K562 (cell line): ENCODE data around the gene TMF1. TPM values are rescaled to one million over a fixed set of nuclear protein-coding genes. Genes with fewer than 3 reads are reported as not detected.

Experiments
- ASH1L ChIP-seq: fragments of 450-650 bp; IDR thresholded peaks from 2 replicates; pipeline ENCODE4 v1.6.1; 2018; ENCODE audit warnings: borderline replicate concordance, mild to moderate bottlenecking, low read depth; ENCODE audit not compliant: partially characterized antibody
- DNMT1 ChIP-seq: fragments of 450-650 bp; IDR thresholded peaks from 2 replicates; pipeline ENCODE4 v1.6.1; 2016; ENCODE audit warnings: antibody characterized with exemption, mild to moderate bottlenecking
- JUNB ChIP-seq: fragments of 450-650 bp; formaldehyde crosslinking; conservative IDR thresholded peaks from 2 replicates; pipeline ENCODE4 v1.4.0; 2020; ENCODE audit warnings: mild to moderate bottlenecking
- RBM25 ChIP-seq: fragments of 200-400 bp; formaldehyde crosslinking; IDR thresholded peaks from 2 replicates; pipeline ENCODE4 v1.6.1; 2018; ENCODE audit warnings: low read length, low read depth, moderate library complexity; ENCODE audit not compliant: severe bottlenecking
- ZNF134 ChIP-seq: fragments of 250-450 bp; sonication (Bioruptor Pico); conservative IDR thresholded peaks from 2 replicates; pipeline ENCODE4 v1.4.0; 2020
- ZNF79 ChIP-seq: fragments of 250-450 bp; sonication (Bioruptor Pico); IDR thresholded peaks from 2 replicates; pipeline ENCODE4 v1.4.0; 2020; ENCODE audit warnings: low read depth, mild to moderate bottlenecking, moderate library complexity
- polyA plus RNA-seq, 8 experiments: library from polyadenylated mRNA; depleted of rRNA in 4 of 8; stranded (reverse) in 5 of 8; unstranded in 3 of 8; fragments of >200 nt; fragmentation: Nextera tagmentation in 2 of 8; fragmentation: Illumina TruSeq in 1 of 8; extraction: Ambion mirVana in 2 of 8; extraction: Trizol in 1 of 8; gene quantifications; 2 replicates each; pipeline versions ENCODE4 v1.2.1 to v1.2.3, GENCODE V29; 2011 to 2014; ENCODE audit warnings: inconsistent platforms in 1 of 8, missing spikeins in 1 of 8
- total RNA-seq, 7 experiments: library from RNA; depleted of rRNA in 6 of 7; stranded (reverse); fragments of >200 nt in 6 of 7; fragmentation: Illumina TruSeq in 2 of 7; extraction: Trizol in 2 of 7; gene quantifications; 2 replicates each; pipeline versions ENCODE4 v1.2.1 to v1.2.3, GENCODE V29; 2011 to 2021; ENCODE audit warnings: low replicate concordance in 1 of 7
- TF ChIP-seq, protein P1 (sequence below), 2 experiments: fragments of 450-650 bp; formaldehyde crosslinking in 1 of 2; IDR thresholded peaks; 2 replicates each; pipeline versions ENCODE4 v1.4.0 to v1.6.1; 2014 to 2020; ENCODE audit warnings: mild to moderate bottlenecking in 2 of 2, borderline replicate concordance in 1 of 2, low read depth in 1 of 2
- TF ChIP-seq, protein P2 (sequence below): fragments of 250-450 bp; sonication (Bioruptor Pico); IDR thresholded peaks from 2 replicates; pipeline ENCODE4 v1.8.0; 2021; ENCODE audit warnings: moderate library complexity, mild to moderate bottlenecking, inconsistent platforms
- TF ChIP-seq, protein P3 (sequence below): sonication (generic); formaldehyde crosslinking; IDR thresholded peaks from 2 replicates; pipeline ENCODE4 v1.8.0; 2022; ENCODE audit warnings: mild to moderate bottlenecking, missing genetic modification reagents
- TF ChIP-seq, protein P4 (sequence below): fragments of 250-450 bp; sonication (Bioruptor Pico); IDR thresholded peaks from 2 replicates; pipeline ENCODE4 v1.8.0; 2022; ENCODE audit warnings: inconsistent platforms, mild to moderate bottlenecking, moderate library complexity, borderline replicate concordance
- TF ChIP-seq, protein P5 (sequence below): sonication (generic); formaldehyde crosslinking; IDR thresholded peaks from 2 replicates; pipeline ENCODE4 v1.8.0; 2022; ENCODE audit warnings: mild to moderate bottlenecking, missing genetic modification reagents

TMF1 gene
- total and polyA plus RNA-seq, 9 of the 15 experiments (the other 6 are each of a cell fraction or from before 2014, with no cell fraction given), result 3.1 to 13.9 (median 10.3) TPM

DNA sequence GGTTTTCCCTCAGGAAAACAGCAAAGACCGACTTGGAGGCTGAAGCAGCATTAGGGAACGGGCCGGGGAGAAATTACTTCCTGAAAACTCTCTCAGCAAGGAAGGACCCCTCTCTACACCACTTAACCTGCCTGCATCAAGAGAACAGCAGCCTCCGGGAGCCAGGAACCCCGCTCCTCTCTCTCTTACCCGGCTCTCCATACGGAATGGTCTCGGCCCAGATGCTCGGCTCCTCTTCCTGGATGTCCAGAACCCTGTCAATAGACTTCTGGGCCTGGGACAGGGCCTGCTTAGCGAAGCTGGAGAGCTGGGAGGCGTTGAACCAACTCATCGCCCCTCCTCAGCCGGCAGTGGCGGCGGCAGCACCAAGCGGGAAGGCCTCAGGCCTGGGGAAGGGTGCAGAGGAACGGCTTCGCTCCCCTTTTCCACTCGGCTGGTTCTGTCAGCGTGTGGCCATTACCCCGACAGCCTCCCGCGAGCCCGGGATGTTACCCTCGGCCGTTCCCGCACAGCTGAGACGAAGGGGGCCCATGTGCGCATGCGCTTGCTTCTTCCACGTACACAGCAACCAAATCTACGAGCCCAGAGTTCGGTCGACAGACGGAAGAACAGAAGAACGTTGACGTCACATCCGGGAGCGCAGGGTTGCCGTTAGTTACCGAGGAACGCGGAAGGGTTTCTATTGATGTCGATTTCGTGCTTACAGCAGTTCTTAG lies at the start of gene TMF1 (continued):
- TF ChIP-seq, protein P1, sequence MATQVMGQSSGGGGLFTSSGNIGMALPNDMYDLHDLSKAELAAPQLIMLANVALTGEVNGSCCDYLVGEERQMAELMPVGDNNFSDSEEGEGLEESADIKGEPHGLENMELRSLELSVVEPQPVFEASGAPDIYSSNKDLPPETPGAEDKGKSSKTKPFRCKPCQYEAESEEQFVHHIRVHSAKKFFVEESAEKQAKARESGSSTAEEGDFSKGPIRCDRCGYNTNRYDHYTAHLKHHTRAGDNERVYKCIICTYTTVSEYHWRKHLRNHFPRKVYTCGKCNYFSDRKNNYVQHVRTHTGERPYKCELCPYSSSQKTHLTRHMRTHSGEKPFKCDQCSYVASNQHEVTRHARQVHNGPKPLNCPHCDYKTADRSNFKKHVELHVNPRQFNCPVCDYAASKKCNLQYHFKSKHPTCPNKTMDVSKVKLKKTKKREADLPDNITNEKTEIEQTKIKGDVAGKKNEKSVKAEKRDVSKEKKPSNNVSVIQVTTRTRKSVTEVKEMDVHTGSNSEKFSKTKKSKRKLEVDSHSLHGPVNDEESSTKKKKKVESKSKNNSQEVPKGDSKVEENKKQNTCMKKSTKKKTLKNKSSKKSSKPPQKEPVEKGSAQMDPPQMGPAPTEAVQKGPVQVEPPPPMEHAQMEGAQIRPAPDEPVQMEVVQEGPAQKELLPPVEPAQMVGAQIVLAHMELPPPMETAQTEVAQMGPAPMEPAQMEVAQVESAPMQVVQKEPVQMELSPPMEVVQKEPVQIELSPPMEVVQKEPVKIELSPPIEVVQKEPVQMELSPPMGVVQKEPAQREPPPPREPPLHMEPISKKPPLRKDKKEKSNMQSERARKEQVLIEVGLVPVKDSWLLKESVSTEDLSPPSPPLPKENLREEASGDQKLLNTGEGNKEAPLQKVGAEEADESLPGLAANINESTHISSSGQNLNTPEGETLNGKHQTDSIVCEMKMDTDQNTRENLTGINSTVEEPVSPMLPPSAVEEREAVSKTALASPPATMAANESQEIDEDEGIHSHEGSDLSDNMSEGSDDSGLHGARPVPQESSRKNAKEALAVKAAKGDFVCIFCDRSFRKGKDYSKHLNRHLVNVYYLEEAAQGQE (IDR thresholded peaks at IDR 0.05; ENCODE audit: borderline replicate concordance), result no peak
- TF ChIP-seq, protein P1 (CRISPR knock-in tag; IDR thresholded peaks at IDR 0.05; ENCODE audit: low read depth), result no peak
- no peak for TF ChIP-seq ASH1L
- TF ChIP-seq DNMT1, result no peak
- no peak for TF ChIP-seq ZNF79 (CRISPR knock-in tag)
- TF ChIP-seq, protein P2, sequence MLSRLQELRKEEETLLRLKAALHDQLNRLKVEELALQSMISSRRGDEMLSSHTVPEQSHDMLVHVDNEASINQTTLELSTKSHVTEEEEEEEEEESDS (CRISPR knock-in tag), result no peak
- no peak for TF ChIP-seq JUNB (CRISPR knock-in tag)
- TF ChIP-seq, protein P3, sequence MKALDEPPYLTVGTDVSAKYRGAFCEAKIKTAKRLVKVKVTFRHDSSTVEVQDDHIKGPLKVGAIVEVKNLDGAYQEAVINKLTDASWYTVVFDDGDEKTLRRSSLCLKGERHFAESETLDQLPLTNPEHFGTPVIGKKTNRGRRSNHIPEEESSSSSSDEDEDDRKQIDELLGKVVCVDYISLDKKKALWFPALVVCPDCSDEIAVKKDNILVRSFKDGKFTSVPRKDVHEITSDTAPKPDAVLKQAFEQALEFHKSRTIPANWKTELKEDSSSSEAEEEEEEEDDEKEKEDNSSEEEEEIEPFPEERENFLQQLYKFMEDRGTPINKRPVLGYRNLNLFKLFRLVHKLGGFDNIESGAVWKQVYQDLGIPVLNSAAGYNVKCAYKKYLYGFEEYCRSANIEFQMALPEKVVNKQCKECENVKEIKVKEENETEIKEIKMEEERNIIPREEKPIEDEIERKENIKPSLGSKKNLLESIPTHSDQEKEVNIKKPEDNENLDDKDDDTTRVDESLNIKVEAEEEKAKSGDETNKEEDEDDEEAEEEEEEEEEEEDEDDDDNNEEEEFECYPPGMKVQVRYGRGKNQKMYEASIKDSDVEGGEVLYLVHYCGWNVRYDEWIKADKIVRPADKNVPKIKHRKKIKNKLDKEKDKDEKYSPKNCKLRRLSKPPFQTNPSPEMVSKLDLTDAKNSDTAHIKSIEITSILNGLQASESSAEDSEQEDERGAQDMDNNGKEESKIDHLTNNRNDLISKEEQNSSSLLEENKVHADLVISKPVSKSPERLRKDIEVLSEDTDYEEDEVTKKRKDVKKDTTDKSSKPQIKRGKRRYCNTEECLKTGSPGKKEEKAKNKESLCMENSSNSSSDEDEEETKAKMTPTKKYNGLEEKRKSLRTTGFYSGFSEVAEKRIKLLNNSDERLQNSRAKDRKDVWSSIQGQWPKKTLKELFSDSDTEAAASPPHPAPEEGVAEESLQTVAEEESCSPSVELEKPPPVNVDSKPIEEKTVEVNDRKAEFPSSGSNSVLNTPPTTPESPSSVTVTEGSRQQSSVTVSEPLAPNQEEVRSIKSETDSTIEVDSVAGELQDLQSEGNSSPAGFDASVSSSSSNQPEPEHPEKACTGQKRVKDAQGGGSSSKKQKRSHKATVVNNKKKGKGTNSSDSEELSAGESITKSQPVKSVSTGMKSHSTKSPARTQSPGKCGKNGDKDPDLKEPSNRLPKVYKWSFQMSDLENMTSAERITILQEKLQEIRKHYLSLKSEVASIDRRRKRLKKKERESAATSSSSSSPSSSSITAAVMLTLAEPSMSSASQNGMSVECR, result peak; percentile 72; the same call in 1 of the 2 replicates
- no peak for TF ChIP-seq RBM25
- TF ChIP-seq, protein P4, sequence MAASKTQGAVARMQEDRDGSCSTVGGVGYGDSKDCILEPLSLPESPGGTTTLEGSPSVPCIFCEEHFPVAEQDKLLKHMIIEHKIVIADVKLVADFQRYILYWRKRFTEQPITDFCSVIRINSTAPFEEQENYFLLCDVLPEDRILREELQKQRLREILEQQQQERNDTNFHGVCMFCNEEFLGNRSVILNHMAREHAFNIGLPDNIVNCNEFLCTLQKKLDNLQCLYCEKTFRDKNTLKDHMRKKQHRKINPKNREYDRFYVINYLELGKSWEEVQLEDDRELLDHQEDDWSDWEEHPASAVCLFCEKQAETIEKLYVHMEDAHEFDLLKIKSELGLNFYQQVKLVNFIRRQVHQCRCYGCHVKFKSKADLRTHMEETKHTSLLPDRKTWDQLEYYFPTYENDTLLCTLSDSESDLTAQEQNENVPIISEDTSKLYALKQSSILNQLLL (CRISPR knock-in tag), result no peak
- TF ChIP-seq, protein P5, sequence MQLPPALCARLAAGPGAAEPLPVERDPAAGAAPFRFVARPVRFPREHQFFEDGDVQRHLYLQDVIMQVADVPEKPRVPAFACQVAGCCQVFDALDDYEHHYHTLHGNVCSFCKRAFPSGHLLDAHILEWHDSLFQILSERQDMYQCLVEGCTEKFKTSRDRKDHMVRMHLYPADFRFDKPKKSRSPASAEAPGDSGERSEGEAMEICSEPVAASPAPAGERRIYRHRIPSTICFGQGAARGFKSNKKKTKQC (CRISPR knock-in tag), result no peak
- TF ChIP-seq ZNF134, result no peak
